ENCODE measurements around the gene PSMB7.

The PSMB7 gene

GRCh38 chr9:124423591-124423990, 8.3 kb upstream of the PSMB7 start:
- TF ChIP-seq ZFHX2 (tag by site-specific recombination; conservative IDR thresholded peaks at IDR 0.05) = peak; percentile 99
- peak; percentile 24; the same call in 1 of the 2 replicates for TF ChIP-seq ZNF341 (tag by site-specific recombination; IDR thresholded peaks at IDR 0.05; ENCODE audit: low read depth)
- peak; percentile 99 for TF ChIP-seq EGR2 (tag by site-specific recombination; IDR thresholded peaks at IDR 0.05; ENCODE audit: low read depth)
- TF ChIP-seq ZNF214 (tag by site-specific recombination; IDR thresholded peaks at IDR 0.05; ENCODE audit: borderline replicate concordance) = no peak
- ChIA-PET POLR2A (no interaction called here), CTCF (interaction anchor here (0.7 to 1.3 kb wide), 4 partner anchors 9 to 288 kb away, joined by 3 to 9 read pairs (median 4); no protein-coding TSS in a partner anchor)
- H3K27ac ChIP-seq (ENCODE audit: extremely low read depth, low read depth, low read length) = no peak overlapping the region
- H3K36me3 ChIP-seq (ENCODE audit: control insufficient read depth in 2 of 2, insufficient read depth in 1 of 2, low read length in 2 of 2) = no peaks in the 10 kb centered on the region
- no peaks in the 10 kb centered on the region for H3K4me1 ChIP-seq (ENCODE audit: control insufficient read depth, insufficient read depth, low read length)
- H3K4me3 ChIP-seq (ENCODE audit: low read depth, low read length) = no peak overlapping the region
- H3K9me3 ChIP-seq (ENCODE audit: control insufficient read depth, insufficient read depth, low read depth, low read length) = no peaks in the 10 kb centered on the region

- ChIA-PET POLR2A (no interaction called here), CTCF (interaction anchor here (1.1 to 1.4 kb wide), 3 partner anchors 30 to 289 kb away, joined by 3 to 9 read pairs (median 4); no protein-coding TSS in a partner anchor)
- Histone ChIP-seq H3K27ac (ENCODE audit: extremely low read depth, low read depth, low read length) (no peak overlapping the region), H3K4me3 (ENCODE audit: low read depth, low read length) (no peak overlapping the region), H3K4me1 (ENCODE audit: control insufficient read depth, insufficient read depth, low read length) (no peaks in the 10 kb centered on the region), H3K36me3 (ENCODE audit: control insufficient read depth in 2 of 2, insufficient read depth in 1 of 2, low read length in 2 of 2) (no peaks in the 10 kb centered on the region), H3K9me3 (ENCODE audit: control insufficient read depth, insufficient read depth, low read depth, low read length) (no peaks in the 10 kb centered on the region)
- TF ChIP-seq ZNF292 (tag by site-specific recombination; IDR thresholded peaks at IDR 0.05; ENCODE audit: borderline replicate concordance, low read depth) (no peak), ZBTB17 (tag by site-specific recombination; IDR thresholded peaks at IDR 0.05) (no peak)
Measured at GRCh38 chr9:124423155-124423554, 7.9 kb upstream of the PSMB7 start.

GRCh38 chr9:124420991-124421543, 5.8 kb upstream of the PSMB7 start:
- Histone ChIP-seq H3K36me3 (ENCODE audit: control insufficient read depth in 2 of 2, insufficient read depth in 1 of 2, low read length in 2 of 2) (no peaks in the 10 kb centered on the region), H3K9me3 (ENCODE audit: control insufficient read depth, insufficient read depth, low read depth, low read length) (no peaks in the 10 kb centered on the region), H3K27ac (ENCODE audit: extremely low read depth, low read depth, low read length) (no peak overlapping the region), H3K4me1 (ENCODE audit: control insufficient read depth, insufficient read depth, low read length) (no peaks in the 10 kb centered on the region), H3K4me3 (ENCODE audit: low read depth, low read length) (no peak overlapping the region)
- TF ChIP-seq BCL11A (tag by site-specific recombination; IDR thresholded peaks at IDR 0.05; ENCODE audit: low read depth) (no peak), ZNF391 (tag by site-specific recombination; IDR thresholded peaks at IDR 0.05; ENCODE audit: borderline replicate concordance, low read depth) (no peak), ZNF76 (tag by site-specific recombination; IDR thresholded peaks at IDR 0.05; ENCODE audit: borderline replicate concordance, low read depth) (no peak), ELK4 (IDR thresholded peaks at IDR 0.05; ENCODE audit: borderline replicate concordance, low read depth, low read length) (no peak), ZSCAN16 (tag by site-specific recombination; IDR thresholded peaks at IDR 0.05) (no peak), CTCF (tag by site-specific recombination; IDR thresholded peaks at IDR 0.05) (no peak), ZNF621 (tag by site-specific recombination; IDR thresholded peaks at IDR 0.05) (no peak), ZNF302 (tag by site-specific recombination; IDR thresholded peaks at IDR 0.05; ENCODE audit: low read depth) (no peak), HOXD13 (CRISPR knock-in tag; IDR thresholded peaks at IDR 0.05; ENCODE audit: borderline replicate concordance) (no peak)
- POLR2A ChIA-PET = no interaction called here
- CTCF ChIA-PET = interaction anchor here (0.5 to 5.6 kb wide), 11 partner anchors 9 to 343 kb away, joined by 3 to 116 read pairs (median 4); no protein-coding TSS in a partner anchor

All from HEK293 (cell line).